HG03432 (cell line): ENCODE data around the gene EDN2.

Experiments
- ATAC-seq: cut with Tn5 transposase; IDR thresholded peaks from one replicate; pipeline ENCODE4 v1.9.1; 2021; ENCODE audit warnings: mild to moderate bottlenecking, moderate library complexity; ENCODE audit not compliant: unreplicated experiment

EDN2 gene

DNA sequence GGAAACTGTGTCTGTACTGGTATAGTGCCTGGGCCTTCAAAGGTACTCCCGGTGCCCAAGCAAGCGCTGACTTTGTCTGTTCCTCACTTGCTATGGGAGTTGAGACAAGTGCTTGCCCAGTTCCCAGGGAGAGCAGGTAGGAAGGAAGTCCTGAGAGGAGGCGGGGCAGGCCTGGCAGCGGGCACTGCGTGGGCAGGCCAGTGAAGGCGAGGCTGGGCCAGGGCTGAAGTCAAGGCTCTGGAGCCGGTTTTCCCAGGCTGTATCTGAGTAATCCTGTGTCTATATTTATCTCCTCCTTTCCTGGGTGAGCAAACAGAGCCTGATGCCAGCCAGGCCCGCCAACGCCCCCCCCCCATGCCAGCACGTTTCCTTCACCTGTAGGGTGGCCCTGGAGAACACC lies 15.9 kb upstream of the EDN2 start:
- no peak for ATAC-seq

DNA sequence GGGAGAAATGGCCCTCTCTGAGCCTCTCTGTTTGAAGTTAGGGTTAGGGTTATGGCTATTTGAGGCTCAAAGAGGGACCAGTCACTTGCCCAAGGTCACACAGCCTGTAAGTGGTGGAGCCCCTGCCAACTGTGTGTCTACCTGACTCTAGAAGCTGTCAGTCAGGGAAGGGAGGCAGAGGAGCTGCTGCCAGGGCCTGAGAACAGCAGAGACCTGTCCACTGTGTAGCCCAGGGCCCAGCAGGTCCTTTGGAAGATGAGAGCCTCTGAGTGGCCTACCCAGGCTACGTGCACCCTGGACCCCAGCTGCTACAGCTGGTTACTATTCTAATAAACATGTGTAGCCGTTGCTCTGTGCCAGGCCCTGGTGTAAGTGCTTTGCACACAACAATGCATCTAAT lies 15.1 kb upstream of the EDN2 start:
- no peak for ATAC-seq

DNA sequence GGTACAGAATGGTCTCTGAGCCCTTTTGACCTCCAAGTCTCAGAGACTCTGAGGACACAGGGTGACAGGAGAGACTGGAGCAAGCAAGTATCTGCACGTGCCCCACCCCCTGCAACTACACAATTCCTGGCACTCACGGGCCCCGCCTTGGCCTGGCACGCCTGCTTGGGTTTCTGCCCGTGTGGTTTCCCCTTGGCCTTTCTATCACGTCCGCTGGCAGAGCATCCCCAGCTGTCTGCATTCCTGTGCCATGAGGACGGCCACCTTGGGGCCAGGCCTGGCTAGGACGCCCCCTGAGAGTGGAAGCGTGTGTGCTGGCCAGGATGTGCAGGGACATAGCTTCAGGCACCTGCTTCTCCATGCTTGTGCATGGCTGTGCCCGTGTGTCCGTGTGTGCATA lies 14.3 kb upstream of the EDN2 start:
- ATAC-seq: no peak

DNA sequence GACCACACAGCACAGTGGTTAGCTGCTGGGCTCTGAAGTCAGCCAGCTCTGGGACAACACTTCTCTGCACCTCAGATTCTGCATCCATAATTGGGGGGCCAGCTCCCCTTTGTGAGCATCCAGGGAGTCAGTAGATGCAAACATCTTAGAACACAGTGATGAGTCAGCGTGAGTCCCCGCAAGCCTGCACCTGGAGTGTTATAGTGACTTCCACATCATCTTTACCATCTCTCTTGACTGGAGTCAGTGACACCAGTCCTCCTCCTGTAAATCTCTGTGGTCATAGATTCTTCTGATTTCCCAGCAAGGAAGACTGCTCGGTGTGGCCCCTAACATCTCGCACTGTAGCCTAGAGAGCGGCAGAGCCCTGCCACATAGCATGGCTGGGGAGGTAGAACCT lies 13.9 kb upstream of the EDN2 start:
- ATAC-seq: no peak

DNA sequence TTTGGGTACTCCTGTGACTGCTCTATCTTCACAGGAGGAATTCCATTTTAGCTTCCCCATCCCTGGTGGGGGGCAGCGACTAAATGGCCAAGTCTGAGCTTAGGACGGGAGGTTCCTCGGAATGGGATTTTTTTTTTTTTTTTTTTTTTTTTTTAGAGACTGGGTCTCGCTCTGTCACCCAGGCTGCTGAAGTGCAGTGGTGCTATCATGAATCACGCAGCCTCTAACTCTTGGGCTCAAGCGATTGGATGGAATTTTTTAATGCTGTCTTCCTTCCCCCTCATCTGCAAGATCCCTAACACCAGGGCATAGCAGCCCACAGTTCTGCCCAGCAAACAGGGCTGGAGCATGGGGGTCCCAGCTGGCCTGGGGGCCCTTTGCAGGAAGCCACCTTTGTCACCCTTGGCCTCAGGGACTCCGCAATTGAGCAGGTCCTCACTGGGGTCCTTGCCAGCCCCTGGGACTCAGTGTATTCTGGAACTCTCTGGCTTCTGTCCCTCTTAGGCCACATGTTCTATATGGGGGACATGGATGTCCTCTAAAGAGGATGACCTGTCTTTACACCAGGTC lies 13.1 kb upstream of the EDN2 start:
- ATAC-seq: no peak

DNA sequence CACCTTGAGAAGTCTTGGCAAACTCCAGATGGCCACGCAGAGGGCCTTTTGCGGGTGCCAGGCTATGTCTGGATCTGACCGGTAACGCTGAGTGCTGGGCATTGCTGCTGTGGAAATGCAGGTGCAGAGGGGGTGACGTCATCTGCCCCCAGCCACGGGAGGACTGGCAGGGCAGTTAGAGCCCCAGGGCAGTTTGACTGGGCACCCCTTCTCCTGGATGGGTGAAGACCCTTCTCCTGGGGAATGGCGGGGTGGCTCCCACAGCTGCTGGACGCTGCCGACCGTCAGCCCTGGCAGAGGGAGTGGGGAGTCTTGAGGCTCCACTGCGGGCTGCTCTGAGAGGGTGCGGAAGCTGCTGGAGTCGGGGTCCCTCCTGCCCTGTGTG lies 12.6 kb upstream of the EDN2 start:
- no peak for ATAC-seq

DNA sequence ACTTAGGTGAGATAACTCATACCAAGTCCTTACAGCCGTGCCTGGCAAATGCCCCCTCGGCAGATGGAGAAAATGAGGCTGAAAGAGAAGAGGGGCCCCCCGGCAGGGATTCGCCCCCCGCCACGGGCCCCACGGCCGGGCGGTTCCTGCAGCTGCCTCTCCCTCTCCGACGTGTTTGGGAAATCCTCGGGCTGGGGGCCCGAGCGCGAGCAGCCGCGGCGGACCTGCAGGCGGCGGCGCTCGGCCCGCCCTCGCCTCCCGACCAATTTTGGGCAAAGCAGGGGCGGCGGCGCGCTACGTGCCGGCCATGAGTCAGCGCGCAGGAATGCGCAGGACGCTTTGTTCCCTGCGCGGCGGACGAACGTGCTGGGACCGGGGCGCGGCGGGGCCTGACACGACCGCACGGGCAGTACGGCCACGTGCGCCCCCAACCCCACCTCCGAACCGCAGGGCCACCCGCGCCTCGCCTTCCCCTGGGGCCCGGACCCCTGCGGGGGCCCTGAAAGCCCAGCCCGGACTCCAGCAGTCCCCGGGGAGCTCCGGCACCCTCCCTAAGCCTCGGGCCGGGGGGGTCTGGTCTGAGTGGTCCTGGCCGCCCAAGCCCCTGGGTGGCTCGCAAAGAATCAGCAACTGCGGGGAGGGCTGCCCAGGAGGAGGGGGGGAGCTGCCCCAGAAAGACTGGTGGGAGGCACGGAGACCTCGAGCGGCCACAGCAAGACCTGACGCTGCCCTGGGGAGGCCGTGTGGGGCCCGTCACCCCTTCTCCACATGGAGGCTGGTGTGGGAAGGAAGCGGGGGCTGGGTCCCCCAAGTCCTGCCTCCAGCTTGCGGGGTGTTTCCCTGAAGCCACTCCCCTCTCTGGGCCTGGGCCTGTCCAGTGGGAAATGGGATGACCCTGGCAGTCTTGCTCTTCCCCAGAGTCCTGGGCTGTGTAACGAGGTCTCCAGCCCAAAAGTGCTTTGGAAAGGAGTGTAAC lies 11.9 kb upstream of the EDN2 start:
- no peak for ATAC-seq

DNA sequence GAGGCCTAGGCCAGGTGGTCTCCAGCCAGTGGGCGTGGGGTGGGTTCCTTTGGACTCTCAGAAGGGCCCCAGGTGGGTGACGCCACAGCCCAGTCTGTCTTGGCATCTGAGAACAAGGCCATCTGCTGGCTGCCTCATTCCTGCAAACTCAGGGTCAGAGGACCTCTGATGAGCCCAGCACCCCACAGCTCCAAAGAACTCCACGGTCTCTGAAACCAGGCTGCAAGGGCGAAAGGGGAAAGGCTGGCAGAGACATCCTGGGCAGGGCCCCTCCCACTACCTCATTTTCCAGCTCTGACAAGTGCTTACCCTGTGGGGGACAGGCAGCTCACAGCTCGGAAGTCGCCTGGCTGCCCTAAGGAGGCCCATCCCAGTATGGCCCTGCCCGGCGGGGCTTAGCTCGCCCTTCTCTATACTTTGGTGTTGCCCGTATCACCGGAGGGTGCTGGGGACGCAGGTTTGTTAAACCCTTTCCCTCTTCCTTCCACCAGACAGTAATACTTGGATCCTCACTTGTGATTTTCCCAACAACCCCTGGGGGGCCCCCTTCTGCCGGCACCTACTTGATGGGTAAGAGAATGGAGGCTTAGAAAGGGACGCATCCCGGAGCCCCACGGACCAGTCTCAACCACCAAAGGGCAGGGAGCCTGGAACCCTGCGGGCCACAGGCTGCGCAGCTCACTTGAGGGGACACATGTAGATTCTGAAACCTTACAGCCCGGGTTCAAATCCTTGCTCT lies 10.9 kb upstream of the EDN2 start:
- no peak for ATAC-seq

DNA sequence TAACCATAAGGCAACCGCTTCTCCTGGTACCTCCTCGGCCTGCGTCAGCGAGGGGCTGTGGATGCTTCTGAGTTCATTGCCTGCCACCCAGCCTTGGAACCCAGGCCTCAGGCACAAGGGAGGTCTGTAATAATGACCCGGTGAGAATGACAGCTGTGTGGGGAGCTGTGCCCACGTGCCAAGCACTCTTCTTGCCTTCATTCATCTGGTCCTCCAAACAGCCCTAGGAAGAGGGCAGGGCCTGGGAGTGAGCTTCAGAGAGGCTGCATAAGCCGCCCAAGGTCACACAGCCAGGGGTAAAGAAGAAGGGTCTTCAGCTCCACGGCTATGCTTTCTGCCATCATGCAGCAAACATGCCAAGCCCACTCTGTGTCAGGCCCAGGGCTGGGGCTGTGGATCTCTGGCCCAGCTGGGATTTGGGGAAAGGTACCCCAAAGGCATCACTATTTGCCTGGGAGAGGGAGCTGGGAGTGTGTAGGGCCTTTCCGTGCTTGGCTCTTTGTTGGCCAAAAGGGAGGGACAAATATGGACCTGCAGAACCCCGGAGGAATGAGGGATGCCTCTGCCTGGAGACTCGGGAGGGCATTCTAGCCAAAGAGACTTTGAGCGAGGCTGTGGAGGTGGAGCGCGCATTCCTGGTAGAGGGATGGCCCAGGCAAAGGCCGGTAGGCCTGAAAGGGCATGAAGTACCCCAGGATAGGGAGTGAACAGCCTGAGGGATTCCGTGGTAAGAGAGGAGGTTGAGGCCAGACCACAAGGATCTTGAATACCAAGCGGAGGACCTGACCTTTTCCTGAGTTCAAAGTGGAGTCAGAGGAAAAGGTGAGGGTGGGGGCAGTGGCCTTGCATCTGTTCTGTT lies 10.1 kb upstream of the EDN2 start:
- ATAC-seq: no peak

DNA sequence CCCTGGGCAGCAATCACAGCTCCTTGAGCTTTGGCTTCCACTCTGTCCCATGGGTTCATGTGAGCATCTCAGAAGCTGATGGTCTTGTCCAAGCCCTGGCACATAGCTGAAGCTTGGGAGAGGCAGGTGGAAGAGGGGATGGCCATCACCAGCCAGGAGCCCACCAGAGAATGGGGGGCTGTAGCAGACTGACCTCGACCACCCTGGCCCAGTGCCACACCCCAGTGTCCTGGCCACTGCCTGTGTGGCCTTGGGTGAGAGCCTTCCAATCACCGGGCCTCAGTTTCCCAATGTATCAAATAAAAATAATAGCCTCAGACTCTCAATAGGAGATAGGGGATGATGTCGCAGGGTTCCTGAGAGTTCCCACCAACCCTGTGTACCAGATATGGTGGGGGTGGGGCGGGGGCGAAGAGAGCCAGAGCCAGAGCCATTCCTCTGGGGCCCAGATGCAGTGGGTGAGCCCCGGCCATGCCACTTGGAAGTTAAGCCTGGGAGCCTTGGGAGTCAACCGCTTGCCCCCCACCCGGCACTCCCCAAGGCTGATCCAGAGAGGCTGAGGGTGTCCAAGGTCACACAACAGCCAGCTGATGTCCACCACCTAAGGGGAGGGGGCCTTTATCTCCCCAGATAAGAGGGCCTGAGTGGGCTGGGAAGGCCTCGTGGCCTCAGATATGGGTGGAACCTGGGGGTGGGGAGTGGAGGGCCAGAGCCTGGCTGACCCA lies 9.3 kb upstream of the EDN2 start:
- no peak for ATAC-seq

DNA sequence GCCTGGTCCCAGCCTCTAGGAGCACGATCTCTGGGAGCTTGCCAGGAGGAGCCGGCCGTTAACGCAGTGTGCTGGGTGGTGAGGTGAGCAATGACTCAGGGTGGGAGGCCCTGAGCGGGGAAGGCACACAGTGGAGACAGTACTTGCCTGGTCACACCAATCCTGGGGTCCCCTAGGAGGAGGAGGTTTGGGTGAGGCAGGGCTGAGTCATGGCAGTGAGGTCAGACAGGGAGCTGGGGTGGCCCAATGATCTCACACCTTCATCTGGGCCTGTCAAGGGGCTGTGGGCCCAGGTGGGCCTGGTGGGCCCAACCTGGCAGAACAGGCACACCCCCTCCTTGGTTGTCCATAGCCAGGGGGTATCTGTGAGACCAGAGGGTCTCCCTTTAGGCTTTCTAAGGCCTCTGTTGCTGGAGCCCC lies 8.6 kb upstream of the EDN2 start:
- ATAC-seq: no peak

DNA sequence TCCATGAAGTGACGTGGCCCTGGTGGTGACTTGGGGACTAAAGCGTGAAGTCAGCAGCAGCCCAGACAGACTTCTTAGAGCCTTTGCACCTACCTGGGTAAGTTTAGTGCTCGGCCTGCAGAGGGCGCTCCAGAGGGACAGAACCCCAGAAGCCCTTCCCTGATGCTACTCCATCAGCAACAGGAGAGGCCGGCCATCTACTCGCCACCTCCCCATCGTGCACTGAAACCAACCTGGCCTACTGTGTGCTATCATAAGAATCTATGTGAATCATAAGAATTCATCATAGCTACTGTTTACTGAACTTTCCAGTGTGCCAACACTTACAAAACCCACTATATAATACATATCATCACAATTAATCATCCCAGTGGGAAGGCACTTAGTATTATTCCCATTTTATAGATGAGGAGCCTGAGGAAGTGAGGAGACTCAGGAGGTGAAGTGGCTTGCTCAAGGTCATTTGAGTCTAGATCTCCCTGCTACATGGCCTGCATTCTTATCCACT lies 7.9 kb upstream of the EDN2 start:
- ATAC-seq: no peak

DNA sequence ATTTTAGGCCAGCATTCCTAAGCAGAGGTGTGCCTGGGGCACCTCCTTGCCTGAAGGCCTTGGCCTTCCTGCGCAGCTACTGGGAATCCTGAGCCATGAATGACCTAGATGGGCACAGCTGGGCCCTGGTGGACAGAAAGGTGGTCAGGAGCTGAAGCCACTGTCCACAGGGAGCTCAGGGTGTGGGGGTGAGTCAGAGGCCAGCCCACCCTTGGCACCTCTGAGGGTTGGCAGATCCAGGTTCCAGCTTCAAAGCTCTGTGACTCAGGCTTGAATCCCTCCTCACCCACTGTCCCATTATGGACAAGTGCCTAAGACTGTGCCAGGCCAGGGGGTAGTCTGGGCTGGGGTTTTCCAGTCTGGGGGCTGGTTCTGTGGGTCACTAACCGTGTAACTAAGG lies 6.4 kb upstream of the EDN2 start:
- ATAC-seq: no peak

DNA sequence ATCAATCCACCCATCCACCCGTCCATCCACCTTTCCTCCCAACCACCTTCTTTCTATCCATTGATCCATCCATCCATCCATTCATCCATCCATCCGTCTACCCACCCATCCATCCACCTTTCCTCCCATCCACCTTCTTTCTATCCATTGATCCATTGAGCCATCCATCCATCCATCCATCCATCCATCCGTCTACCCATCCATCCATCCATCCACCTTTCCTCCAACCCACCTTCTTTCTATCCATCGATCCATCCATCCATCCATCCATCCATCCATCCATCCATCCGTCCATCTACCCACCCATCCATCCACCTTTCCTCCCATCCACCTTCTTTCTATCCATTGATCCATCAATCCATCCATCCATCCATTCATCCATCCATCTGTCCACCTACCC lies 5.1 kb upstream of the EDN2 start:
- no peak for ATAC-seq

DNA sequence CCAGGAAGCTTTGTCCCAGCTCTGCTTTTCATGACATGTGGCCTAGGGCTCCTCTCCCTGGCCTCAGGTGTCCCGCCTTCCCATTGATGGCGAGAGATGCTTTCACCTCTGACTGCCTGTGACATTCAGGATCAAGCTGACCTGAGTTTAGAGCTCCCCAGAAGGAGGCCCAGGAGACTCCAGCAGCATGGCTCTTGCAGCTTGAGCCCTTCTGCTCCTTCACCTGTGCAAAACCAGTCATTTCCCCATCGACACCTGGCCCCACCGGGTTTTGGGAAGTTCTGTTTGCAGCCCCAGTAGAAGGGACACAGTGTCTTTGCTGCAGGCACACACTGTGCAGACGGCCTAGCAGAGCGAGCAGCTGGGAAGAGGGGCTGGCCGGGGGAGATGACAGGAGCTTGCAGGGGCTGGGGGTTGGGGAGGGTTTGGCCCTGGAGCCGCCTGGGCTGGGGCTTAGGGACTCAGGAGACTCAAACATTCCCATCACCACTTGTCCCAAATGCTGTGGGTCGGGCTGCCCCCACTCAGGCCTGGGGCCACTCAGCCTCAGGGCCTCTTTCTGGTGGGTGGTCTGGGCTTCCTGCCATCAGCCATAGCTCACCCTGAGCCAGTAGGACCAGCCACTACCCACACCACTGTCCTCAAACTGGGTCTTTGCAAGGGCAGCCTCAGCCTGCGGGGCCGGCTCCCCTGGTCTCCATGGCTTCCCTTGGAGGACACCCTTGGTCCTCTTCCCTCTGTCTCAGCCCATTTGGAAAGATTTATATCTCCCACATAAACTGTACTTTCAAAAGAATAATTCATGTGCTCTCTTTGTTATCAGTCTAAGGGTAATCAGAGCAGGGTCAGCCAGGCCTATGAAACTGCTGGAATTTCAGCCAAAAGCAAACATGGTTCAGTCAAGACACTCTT lies 3.8 kb upstream of the EDN2 start:
- no peak for ATAC-seq

DNA sequence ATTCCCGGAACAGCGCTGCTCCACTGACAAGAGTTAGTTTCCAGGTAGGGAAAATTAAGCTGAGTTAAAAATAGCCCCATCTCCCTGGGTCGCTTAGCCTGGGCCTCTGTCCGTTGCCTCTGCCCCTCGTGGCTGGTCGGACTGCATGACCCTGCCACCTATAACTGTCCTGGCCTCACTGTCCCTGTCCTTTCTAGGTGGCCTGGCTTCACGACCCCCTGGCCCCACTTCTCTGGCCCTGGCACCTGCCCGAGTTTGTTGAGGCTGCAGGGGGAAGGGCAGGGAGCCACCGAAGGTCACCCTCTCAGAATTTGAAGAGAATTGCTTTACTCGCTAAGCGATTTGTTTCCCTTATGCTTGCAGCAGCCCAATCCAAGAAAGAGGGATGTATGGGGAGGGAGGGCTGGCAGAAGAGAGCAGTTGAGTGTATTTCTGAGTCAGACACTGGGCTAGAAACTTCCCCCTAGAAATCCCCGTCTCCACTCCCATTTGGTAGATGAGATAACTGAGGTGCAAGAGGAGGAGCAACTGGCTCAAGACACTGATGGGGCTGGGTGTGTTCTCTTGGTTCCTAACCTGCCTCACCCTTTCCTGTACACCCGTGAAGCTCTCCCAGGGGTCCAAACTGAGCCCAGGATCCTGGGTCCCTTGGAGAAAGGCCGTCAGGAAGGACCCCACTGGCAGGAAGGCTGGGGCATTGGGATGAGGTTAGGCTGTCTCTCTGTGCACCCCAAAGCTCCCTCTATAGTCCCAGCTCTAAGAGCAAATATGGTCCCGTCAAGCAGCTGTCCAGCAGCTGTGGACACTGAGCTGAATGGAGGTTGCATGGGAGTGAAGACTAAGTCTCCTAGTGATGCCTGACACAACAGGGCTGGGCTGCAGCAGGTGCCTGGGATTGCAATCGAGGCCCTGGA lies 2.9 kb upstream of the EDN2 start:
- peak; percentile 48 for ATAC-seq

DNA sequence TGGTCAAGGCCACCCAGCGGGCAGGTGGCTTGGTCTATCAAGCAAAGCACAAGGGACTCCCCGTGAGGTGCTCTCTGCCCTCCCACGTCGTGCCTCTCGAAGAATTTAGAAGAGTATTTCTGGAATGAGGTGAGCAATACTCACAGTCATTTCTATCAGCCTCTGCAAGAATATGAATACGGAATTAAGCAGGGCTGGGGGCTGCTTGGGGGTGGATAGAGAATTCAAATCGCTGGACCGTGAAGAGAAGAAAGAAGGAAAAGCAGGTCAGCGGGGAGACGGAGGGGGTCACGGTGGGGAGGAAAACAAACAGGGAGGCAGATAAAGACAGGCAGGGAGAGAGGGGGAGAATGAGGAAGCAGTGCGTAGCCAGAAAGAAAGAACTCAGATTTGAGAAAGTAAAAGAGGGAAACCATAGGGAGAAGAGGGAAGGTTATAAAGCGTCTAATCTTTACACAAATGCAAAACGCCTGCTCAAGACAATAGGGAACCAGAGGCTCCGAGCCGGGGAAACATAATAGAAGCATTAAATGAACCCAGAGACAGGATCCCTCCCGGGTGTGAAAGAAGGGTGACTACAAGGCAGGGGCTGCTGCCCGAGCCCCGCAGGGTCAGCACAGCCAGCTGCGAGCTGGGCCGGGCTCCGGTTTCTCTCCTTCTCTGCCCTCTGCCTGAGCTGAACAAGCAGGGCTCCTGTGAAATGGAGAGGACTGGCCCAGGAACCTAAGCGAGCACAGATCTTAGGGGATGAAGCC lies 2.1 kb upstream of the EDN2 start:
- no peak for ATAC-seq
